ENCODE measurements around the gene ZNF148. TPM values are rescaled to one million over a fixed set of nuclear protein-coding genes. Genes with fewer than 3 reads are reported as not detected.

The ZNF148 gene
- 31.4 and 46.2 TPM in 2 replicates for total RNA-seq

GRCh38 chr3:125374996-125375941 is at the start of gene ZNF148:
Gene ZNF148, minus strand, starts transcription at chr3:125375325. Its CDS starts 61,685 bp downstream, at chr3:125313640.

GRCh38 chr3:125212509-125213363 is 162.4 kb downstream of the ZNF148 start, which contains the start of gene SLC12A8:
Gene SLC12A8, minus strand, starts transcription at chr3:125212748. Its CDS starts 1,399 bp downstream, at chr3:125211349.

Other genes with a start within 250 kb of the ZNF148 start
- 4.0 and 12.4 TPM in 2 replicates for gene SLC12A8, start 162.6 kb downstream of the ZNF148 start, total RNA-seq
- gene SNX4, start 144.9 kb upstream of the ZNF148 start, total RNA-seq = 29.9 and 38.2 TPM in 2 replicates
- 10.1 and 14.6 TPM in 2 replicates for gene OSBPL11, start 220.2 kb upstream of the ZNF148 start, total RNA-seq

Measured in regular cardiac myocyte (primary cell).